Panc1 (cell line): ENCODE measurements around the gene DNAH9.

Experiments
- POLR2AphosphoS5 ChIP-seq: IDR thresholded peaks from 2 replicates; pipeline ENCODE4 v1.6.1; 2012; ENCODE audit warnings: mild to moderate bottlenecking, low read depth, low read length, moderate library complexity
- TCF7L2 ChIP-seq: IDR thresholded peaks from 2 replicates; pipeline ENCODE4 v1.6.1; 2011; ENCODE audit warnings: mild to moderate bottlenecking, low read depth, low read length, inconsistent platforms
- TF ChIP-seq, protein P1 (sequence below): fragments of 450-650 bp; IDR thresholded peaks from 2 replicates; pipeline ENCODE4 v1.5.1; 2017; ENCODE audit warnings: mild to moderate bottlenecking
- TF ChIP-seq, protein P2 (sequence below), 2 experiments: IDR thresholded peaks; 2 replicates each; pipeline ENCODE4 v1.6.1; 2011 to 2012; ENCODE audit warnings: low read depth in 2 of 2, control low read depth in 1 of 2, low read length in 1 of 2, mild to moderate bottlenecking in 1 of 2, moderate library complexity in 1 of 2; ENCODE audit not compliant: insufficient read depth in 1 of 2

- TF ChIP-seq, protein P1, sequence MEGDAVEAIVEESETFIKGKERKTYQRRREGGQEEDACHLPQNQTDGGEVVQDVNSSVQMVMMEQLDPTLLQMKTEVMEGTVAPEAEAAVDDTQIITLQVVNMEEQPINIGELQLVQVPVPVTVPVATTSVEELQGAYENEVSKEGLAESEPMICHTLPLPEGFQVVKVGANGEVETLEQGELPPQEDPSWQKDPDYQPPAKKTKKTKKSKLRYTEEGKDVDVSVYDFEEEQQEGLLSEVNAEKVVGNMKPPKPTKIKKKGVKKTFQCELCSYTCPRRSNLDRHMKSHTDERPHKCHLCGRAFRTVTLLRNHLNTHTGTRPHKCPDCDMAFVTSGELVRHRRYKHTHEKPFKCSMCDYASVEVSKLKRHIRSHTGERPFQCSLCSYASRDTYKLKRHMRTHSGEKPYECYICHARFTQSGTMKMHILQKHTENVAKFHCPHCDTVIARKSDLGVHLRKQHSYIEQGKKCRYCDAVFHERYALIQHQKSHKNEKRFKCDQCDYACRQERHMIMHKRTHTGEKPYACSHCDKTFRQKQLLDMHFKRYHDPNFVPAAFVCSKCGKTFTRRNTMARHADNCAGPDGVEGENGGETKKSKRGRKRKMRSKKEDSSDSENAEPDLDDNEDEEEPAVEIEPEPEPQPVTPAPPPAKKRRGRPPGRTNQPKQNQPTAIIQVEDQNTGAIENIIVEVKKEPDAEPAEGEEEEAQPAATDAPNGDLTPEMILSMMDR, result no peak
- no peak for TF ChIP-seq POLR2AphosphoS5
- TF ChIP-seq TCF7L2, result no peak
- TF ChIP-seq, protein P2, sequence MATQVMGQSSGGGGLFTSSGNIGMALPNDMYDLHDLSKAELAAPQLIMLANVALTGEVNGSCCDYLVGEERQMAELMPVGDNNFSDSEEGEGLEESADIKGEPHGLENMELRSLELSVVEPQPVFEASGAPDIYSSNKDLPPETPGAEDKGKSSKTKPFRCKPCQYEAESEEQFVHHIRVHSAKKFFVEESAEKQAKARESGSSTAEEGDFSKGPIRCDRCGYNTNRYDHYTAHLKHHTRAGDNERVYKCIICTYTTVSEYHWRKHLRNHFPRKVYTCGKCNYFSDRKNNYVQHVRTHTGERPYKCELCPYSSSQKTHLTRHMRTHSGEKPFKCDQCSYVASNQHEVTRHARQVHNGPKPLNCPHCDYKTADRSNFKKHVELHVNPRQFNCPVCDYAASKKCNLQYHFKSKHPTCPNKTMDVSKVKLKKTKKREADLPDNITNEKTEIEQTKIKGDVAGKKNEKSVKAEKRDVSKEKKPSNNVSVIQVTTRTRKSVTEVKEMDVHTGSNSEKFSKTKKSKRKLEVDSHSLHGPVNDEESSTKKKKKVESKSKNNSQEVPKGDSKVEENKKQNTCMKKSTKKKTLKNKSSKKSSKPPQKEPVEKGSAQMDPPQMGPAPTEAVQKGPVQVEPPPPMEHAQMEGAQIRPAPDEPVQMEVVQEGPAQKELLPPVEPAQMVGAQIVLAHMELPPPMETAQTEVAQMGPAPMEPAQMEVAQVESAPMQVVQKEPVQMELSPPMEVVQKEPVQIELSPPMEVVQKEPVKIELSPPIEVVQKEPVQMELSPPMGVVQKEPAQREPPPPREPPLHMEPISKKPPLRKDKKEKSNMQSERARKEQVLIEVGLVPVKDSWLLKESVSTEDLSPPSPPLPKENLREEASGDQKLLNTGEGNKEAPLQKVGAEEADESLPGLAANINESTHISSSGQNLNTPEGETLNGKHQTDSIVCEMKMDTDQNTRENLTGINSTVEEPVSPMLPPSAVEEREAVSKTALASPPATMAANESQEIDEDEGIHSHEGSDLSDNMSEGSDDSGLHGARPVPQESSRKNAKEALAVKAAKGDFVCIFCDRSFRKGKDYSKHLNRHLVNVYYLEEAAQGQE (IDR thresholded peaks at IDR 0.05; ENCODE audit: insufficient read depth in 1 of 2, low read depth in 2 of 2, low read length in 1 of 2), result no peak
Observed at GRCh38 chr17:11739848-11740247, 141.6 kb downstream of the DNAH9 start.
